Activated CD4-positive, alpha-beta T cell treated with anti-CD3 and anti-CD28 coated beads, Interleukin-2, amount 10 ng/mL, durations not matched to agents 7 days and 5 days (primary cell): ENCODE measurements around the gene ZXDC. TPM values are rescaled to one million over a fixed set of nuclear protein-coding genes. Genes with fewer than 3 reads are reported as not detected.

Experiments used
- CTCF ChIA-PET: fragments of 350-600 bp; sonication (Branson Sonifier 250); formaldehyde crosslinking; loops from one replicate; lab custom pipeline; 2021; ENCODE audit warnings: antibody characterized with exemption; lab: Charles Lee
- POLR2A ChIA-PET: fragments of 350-600 bp; sonication (Branson Sonifier 250); formaldehyde crosslinking; loops from one replicate; lab custom pipeline; 2021; ENCODE audit warnings: antibody characterized with exemption; lab: Charles Lee
- DNase-seq: peaks from one replicate; pipeline ENCODE4 v3.0.0-alpha.2; 2020
- H3K27ac Mint-ChIP-seq: one replicate; pipeline ENCODE4 v1.8.0; 2021; ENCODE audit warnings: mild to moderate bottlenecking, moderate library complexity, mixed read lengths
- H3K27me3 Mint-ChIP-seq: one replicate; pipeline ENCODE4 v1.8.0; 2021; ENCODE audit warnings: mixed read lengths
- H3K36me3 Mint-ChIP-seq: one replicate; pipeline ENCODE4 v1.8.0; 2021; ENCODE audit warnings: low read depth, mixed read lengths
- H3K4me1 Mint-ChIP-seq: one replicate; pipeline ENCODE4 v1.8.0; 2021; ENCODE audit warnings: mixed read lengths
- H3K4me3 Mint-ChIP-seq: one replicate; pipeline ENCODE4 v1.8.0; 2021; ENCODE audit warnings: mild to moderate bottlenecking, moderate library complexity, mixed read lengths
- H3K9me3 Mint-ChIP-seq: one replicate; pipeline ENCODE4 v1.8.0; 2021; ENCODE audit warnings: mixed read lengths
- total RNA-seq, 2 experiments: library from RNA; stranded (reverse); gene quantifications; one replicate each; pipeline ENCODE4 v1.2.3, GENCODE V29; 2021

The ZXDC gene
- total RNA-seq, 2 experiments from 2014 or later, result 27.8 to 28.2 TPM

- Mint-ChIP-seq H3K4me1 (no peaks in the 10 kb centered on the region), H3K36me3 (peaks cover 1% of the 10 kb centered on the region), H3K27me3 (no peaks in the 10 kb centered on the region), H3K27ac (no peak overlapping the region), H3K9me3 (no peaks in the 10 kb centered on the region), H3K4me3 (no peak overlapping the region)
- CTCF ChIA-PET, result no interaction called here
- POLR2A ChIA-PET, result no interaction called here
- no peak for DNase-seq
Measured at GRCh38 chr3:126436826-126437717, 38.6 kb downstream of the ZXDC start.

- no peaks in the 10 kb centered on the region for H3K27me3 Mint-ChIP-seq
- peaks cover 1% of the 10 kb centered on the region for H3K36me3 Mint-ChIP-seq
- H3K4me1 Mint-ChIP-seq, result no peaks in the 10 kb centered on the region
- ChIA-PET CTCF (no interaction called here), POLR2A (no interaction called here)
- no peak for DNase-seq
- no peak overlapping the region for H3K27ac Mint-ChIP-seq
- no peaks in the 10 kb centered on the region for H3K9me3 Mint-ChIP-seq
- no peak overlapping the region for H3K4me3 Mint-ChIP-seq
Measured at GRCh38 chr3:126435456-126436315, 40.0 kb downstream of the ZXDC start.

GRCh38 chr3:126434931-126435411, 40.7 kb downstream of the ZXDC start:
- CTCF ChIA-PET, result no interaction called here

GRCh38 chr3:126434264-126434590, 41.5 kb downstream of the ZXDC start:
- Mint-ChIP-seq H3K4me3 (no peak overlapping the region), H3K9me3 (no peaks in the 10 kb centered on the region), H3K27ac (no peak overlapping the region), H3K4me1 (no peaks in the 10 kb centered on the region), H3K27me3 (no peaks in the 10 kb centered on the region), H3K36me3 (peaks cover 1% of the 10 kb centered on the region)
- no peak for DNase-seq
- ChIA-PET POLR2A (no interaction called here), CTCF (no interaction called here)

More at GRCh38 chr3:126434931-126435411, 40.7 kb downstream of the ZXDC start:
- Mint-ChIP-seq H3K4me3 (no peak overlapping the region), H3K36me3 (peaks cover 1% of the 10 kb centered on the region), H3K27me3 (no peaks in the 10 kb centered on the region), H3K9me3 (no peaks in the 10 kb centered on the region), H3K27ac (no peak overlapping the region), H3K4me1 (no peaks in the 10 kb centered on the region)
- POLR2A ChIA-PET, result no interaction called here
- no peak for DNase-seq

- ChIA-PET POLR2A (no interaction called here), CTCF (no interaction called here)
- no peak overlapping the region for H3K27ac Mint-ChIP-seq
- H3K9me3 Mint-ChIP-seq, result no peaks in the 10 kb centered on the region
- H3K27me3 Mint-ChIP-seq, result no peaks in the 10 kb centered on the region
- no peak overlapping the region for H3K4me3 Mint-ChIP-seq
- peaks cover 1% of the 10 kb centered on the region for H3K36me3 Mint-ChIP-seq
- no peak for DNase-seq
- no peaks in the 10 kb centered on the region for H3K4me1 Mint-ChIP-seq
Measured at GRCh38 chr3:126433496-126434263, 42.0 kb downstream of the ZXDC start.

GRCh38 chr3:126433105-126433430, 42.6 kb downstream of the ZXDC start:
- no peaks in the 10 kb centered on the region for H3K27me3 Mint-ChIP-seq
- no peaks in the 10 kb centered on the region for H3K9me3 Mint-ChIP-seq
- ChIA-PET POLR2A (no interaction called here), CTCF (no interaction called here)
- DNase-seq, result no peak
- no peak overlapping the region for H3K27ac Mint-ChIP-seq
- no peak overlapping the region for H3K4me3 Mint-ChIP-seq
- no peaks in the 10 kb centered on the region for H3K4me1 Mint-ChIP-seq
- H3K36me3 Mint-ChIP-seq, result peaks cover 1% of the 10 kb centered on the region

GRCh38 chr3:126432361-126433104, 43.2 kb downstream of the ZXDC start:
- H3K9me3 Mint-ChIP-seq, result peaks cover 2% of the 10 kb centered on the region
- peaks cover 1% of the 10 kb centered on the region for H3K36me3 Mint-ChIP-seq
- CTCF ChIA-PET, result no interaction called here

GRCh38 chr3:126431103-126431534, 44.6 kb downstream of the ZXDC start:
- ChIA-PET CTCF (no interaction called here), POLR2A (no interaction called here)
- Mint-ChIP-seq H3K4me3 (no peak overlapping the region), H3K27ac (no peak overlapping the region), H3K4me1 (no peaks in the 10 kb centered on the region), H3K27me3 (no peaks in the 10 kb centered on the region), H3K9me3 (peaks cover 9% of the 10 kb centered on the region), H3K36me3 (no peaks in the 10 kb centered on the region)
- no peak for DNase-seq

More at GRCh38 chr3:126432361-126433104, 43.2 kb downstream of the ZXDC start:
- Mint-ChIP-seq H3K4me1 (no peaks in the 10 kb centered on the region), H3K4me3 (no peak overlapping the region), H3K27ac (no peak overlapping the region), H3K27me3 (no peaks in the 10 kb centered on the region)
- POLR2A ChIA-PET, result no interaction called here
- DNase-seq, result no peak

DNA sequence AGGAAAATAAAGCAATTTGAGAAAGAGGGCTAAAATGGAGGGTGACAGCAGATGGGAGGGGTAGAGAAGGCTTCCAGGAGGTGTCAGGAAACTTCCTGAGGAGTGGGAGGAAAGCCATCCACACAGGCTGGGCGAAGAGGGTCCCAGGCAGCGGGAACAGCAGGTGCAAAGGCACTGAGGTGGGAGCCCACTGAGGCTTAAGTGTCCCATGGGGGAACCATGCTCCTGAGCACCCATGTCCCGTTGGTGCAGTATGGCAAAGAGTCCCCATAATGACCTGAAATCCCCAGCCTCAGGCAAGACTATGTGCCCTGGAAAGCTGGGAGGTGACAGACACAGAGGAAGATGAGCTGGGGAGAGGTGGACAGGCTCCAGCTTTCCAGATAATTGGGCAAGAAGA, 50.9 kb downstream of the ZXDC start:
- Mint-ChIP-seq H3K4me3 (no peak overlapping the region), H3K4me1 (no peaks in the 10 kb centered on the region), H3K36me3 (peaks cover 4% of the 10 kb centered on the region), H3K27me3 (no peaks in the 10 kb centered on the region), H3K9me3 (peaks cover 14% of the 10 kb centered on the region), H3K27ac (no peak overlapping the region)
- POLR2A ChIA-PET, result no interaction called here
- CTCF ChIA-PET, result no interaction called here
- no peak for DNase-seq

- POLR2A ChIA-PET, result no interaction called here
- Mint-ChIP-seq H3K27me3 (no peaks in the 10 kb centered on the region), H3K27ac (no peak overlapping the region), H3K4me1 (no peaks in the 10 kb centered on the region), H3K9me3 (peaks cover 14% of the 10 kb centered on the region), H3K4me3 (no peak overlapping the region), H3K36me3 (peaks cover 4% of the 10 kb centered on the region)
- DNase-seq, result no peak
- CTCF ChIA-PET, result no interaction called here
Measured at GRCh38 chr3:126424039-126424717, 51.5 kb downstream of the ZXDC start.

DNA sequence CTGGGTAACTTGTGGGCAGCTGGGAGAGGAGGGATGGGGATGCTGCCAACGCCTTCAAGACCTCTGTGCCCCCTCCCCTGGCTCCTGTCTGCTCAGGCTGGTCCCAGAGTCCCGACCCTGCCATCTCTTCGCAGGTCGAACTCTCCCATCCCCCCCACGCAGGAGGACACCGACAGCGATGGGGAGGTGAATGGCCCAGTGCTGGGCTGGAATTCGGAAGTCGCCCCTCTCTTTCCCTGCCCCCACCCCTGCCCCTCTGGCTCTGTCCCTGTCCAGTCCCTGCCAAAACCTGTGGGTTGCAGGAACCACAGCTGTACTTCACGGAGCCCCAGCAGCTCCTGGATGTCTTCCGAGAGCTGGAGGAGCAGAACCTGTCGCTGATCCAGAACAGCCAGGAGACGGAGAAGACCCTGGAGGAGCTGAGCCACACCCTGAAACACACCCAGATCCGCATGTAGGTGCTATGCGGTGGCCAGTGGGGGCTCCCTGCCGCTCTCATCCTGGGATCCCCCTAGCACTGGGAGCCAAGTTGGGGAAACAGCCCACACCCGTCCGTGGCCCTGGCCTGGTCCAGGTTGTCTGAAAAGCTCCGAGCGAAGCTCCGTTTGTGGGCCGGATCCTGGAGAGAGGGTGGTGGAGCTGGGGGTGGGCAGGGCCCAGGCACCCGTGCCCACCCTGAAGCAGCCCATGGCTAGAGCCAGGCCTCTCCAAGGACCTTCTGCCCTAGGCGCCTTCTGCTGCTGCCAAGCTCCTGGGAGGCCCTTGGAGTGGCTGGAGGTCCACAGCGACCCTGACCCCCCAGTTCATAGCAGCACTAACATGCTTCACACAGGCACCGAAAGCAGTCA, 52.3 kb downstream of the ZXDC start:
- H3K4me1 Mint-ChIP-seq, result no peaks in the 10 kb centered on the region
- no peak overlapping the region for H3K4me3 Mint-ChIP-seq
- no peak for DNase-seq
- H3K36me3 Mint-ChIP-seq, result peaks cover 4% of the 10 kb centered on the region
- peaks cover 14% of the 10 kb centered on the region for H3K9me3 Mint-ChIP-seq
- H3K27ac Mint-ChIP-seq, result no peak overlapping the region
- CTCF ChIA-PET, result no interaction called here
- H3K27me3 Mint-ChIP-seq, result no peaks in the 10 kb centered on the region
- POLR2A ChIA-PET, result no interaction called here
